ENCODE data around the gene TMEM266.

The TMEM266 gene

DNA sequence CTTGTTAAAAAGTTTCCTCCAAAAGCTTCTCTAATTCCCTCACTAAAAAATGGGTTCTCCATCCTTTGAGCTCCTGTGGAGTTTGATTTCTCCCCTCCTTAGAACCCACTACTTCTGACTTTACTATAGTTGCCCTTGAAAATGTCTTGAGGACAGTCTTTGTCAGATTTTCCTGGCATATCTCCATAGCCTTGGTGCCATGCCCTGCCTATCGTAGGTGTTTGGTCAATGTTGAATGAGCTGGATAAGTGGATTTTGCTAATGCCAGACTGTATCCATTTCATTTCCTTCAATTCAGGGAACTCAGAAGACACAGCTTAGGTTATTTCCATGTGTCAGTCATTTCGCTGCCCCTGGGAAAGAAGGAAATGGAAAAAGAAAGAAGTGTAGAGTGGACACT is 40.6 kb downstream of the TMEM266 start:
- no peak overlapping the region for H3K4me3 ChIP-seq (ENCODE audit: low read depth, low read length)
- H3K4me1 ChIP-seq = no peaks in the 10 kb centered on the region
- peaks cover 39% of the 10 kb centered on the region for H3K27me3 ChIP-seq
- TF ChIP-seq, protein P1, sequence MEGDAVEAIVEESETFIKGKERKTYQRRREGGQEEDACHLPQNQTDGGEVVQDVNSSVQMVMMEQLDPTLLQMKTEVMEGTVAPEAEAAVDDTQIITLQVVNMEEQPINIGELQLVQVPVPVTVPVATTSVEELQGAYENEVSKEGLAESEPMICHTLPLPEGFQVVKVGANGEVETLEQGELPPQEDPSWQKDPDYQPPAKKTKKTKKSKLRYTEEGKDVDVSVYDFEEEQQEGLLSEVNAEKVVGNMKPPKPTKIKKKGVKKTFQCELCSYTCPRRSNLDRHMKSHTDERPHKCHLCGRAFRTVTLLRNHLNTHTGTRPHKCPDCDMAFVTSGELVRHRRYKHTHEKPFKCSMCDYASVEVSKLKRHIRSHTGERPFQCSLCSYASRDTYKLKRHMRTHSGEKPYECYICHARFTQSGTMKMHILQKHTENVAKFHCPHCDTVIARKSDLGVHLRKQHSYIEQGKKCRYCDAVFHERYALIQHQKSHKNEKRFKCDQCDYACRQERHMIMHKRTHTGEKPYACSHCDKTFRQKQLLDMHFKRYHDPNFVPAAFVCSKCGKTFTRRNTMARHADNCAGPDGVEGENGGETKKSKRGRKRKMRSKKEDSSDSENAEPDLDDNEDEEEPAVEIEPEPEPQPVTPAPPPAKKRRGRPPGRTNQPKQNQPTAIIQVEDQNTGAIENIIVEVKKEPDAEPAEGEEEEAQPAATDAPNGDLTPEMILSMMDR (IDR thresholded peaks at IDR 0.05; ENCODE audit: low read depth, low read length) = no peak
- no peak for DNase-seq
- H3K36me3 ChIP-seq = no peaks in the 10 kb centered on the region
- H3K9me3 ChIP-seq = peaks cover 4% of the 10 kb centered on the region; the same call in 1 of the 2 replicates

DNA sequence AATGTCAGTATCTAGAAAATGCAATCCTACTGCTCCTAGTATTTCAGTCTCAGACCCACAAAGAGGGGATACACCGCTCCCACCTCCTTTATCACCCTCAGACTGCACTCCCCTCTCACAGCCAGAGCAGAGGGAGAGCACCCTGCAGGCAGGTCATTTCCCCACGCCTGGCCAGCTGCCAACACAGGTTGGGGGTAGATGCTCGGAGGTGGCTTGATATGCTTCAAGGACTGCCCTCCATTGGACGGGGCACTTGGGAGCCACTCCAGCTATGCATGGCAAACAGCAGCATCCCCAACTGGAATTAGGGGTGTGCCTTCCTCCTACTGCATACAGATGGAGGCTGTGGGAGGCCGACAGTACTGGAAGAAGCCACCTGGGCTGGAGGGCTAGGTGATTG is 41.9 kb downstream of the TMEM266 start:
- Histone ChIP-seq H3K4me1 (no peaks in the 10 kb centered on the region), H3K4me3 (ENCODE audit: low read depth, low read length) (no peak overlapping the region), H3K27me3 (peaks cover 32% of the 10 kb centered on the region), H3K9me3 (peaks cover 4% of the 10 kb centered on the region; the same call in 1 of the 2 replicates), H3K36me3 (no peaks in the 10 kb centered on the region)
- TF ChIP-seq, protein P1 (IDR thresholded peaks at IDR 0.05; ENCODE audit: low read depth, low read length) = no peak
- DNase-seq = no peak

DNA sequence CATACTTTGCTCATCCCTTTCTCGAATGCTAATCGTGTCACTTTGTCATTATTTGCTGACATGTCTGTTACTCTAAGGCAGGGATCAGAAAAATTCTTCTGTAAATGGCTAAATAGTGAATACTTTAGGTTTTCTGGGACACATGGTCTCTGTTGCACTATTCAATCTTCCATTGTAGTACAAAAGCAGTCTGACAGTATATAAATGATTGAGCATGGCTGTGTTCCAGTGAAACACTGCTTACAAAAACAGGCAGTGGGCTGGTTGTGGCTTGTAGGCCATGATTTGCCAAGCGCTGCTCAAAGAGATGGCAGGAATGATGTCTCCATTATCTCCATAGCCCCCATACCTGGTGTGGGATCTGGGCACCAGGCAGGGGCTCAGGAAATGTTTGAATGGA is 45.6 kb downstream of the TMEM266 start:
- no peaks in the 10 kb centered on the region for H3K9me3 ChIP-seq
- TF ChIP-seq, protein P1 (IDR thresholded peaks at IDR 0.05; ENCODE audit: low read depth, low read length) = no peak
- no peaks in the 10 kb centered on the region for H3K4me1 ChIP-seq

DNA sequence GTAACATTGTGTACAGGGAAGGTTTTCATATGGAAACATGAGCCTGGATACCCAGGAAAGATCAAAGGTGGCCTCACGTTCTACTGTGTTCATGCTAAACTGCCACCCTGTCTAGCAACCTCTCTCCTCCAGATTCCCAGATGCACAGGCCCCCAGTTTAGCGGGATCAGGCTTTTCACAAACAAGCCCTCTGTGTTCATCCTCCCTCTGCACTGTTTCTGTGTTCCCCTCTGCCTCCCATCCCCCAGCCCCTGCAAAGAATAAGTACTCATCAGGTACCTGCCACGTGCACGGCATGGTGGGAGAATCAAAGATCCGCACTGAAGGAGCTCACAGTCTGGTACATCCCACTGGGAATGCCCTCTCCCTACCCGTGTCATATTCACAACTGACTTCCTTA is 46.1 kb downstream of the TMEM266 start:
- Histone ChIP-seq H3K4me3 (ENCODE audit: low read depth, low read length) (no peak overlapping the region), H3K36me3 (no peaks in the 10 kb centered on the region), H3K4me1 (no peaks in the 10 kb centered on the region), H3K9me3 (no peaks in the 10 kb centered on the region), H3K27me3 (no peaks in the 10 kb centered on the region)
- TF ChIP-seq, protein P1 (IDR thresholded peaks at IDR 0.05; ENCODE audit: low read depth, low read length) = no peak
- DNase-seq = no peak

More for the DNA sequence above, 45.6 kb downstream of the TMEM266 start:
- DNase-seq = no peak
- Histone ChIP-seq H3K36me3 (no peaks in the 10 kb centered on the region), H3K27me3 (0 out of 2 replicates have a peak, but pooled peaks cover 2% of the 10 kb centered on the region), H3K4me3 (ENCODE audit: low read depth, low read length) (no peak overlapping the region)

DNA sequence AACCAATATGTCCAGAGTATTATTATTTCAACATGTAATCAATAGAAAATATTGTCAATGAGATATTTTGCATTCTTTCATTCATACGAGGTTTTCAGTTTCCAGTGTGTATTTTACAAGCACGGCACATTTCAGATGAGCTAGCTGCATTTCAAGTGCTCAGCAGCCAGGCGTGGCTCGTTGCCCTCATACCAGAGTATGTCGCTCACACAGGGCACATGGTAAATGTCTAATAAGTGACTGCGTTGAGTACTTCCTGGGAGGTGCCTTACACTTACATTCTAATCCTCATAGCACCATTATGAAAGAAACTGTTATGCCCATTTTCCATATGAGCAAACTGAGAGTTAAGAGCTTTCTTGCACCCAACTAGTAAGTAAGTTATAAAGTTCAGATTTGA is 47.4 kb downstream of the TMEM266 start:
- TF ChIP-seq, protein P1 (IDR thresholded peaks at IDR 0.05; ENCODE audit: low read depth, low read length) = no peak
- no peaks in the 10 kb centered on the region for H3K27me3 ChIP-seq
- no peak for DNase-seq

DNA sequence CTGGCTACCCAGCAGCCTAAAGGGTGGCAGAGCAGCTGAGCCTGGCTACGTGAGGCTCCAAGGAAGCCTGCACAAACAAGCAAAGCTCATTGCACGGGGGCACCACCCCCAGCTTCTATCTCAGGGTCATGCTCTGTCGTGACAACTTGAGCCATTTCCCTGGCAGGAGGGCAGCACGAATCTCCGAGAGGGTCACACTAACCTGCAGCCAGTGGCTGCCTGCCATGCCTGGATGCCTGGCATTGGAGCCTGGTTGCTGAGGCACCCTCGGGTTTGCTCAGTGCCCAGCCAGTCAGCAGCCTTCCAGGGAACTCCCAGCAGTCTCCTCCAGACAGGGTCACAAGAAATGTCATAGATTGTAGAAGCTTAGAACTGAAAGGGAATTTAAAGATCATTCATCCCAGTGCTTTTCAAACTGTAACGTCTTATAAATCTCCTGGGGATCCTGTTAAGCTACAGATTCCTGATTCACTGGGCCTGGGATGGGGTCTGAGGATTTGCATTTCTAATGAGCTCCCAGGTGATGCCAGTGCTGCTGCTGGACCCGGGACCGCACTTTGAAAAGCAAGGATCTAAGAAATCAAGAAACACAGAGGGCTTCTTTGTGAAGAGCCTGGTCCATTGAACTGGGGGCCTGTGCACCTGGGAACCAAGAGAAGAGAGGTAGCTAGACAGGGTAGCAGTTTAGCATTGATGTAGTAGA is 48.4 kb downstream of the TMEM266 start:
- H3K4me1 ChIP-seq = no peaks in the 10 kb centered on the region
- H3K9me3 ChIP-seq = no peaks in the 10 kb centered on the region
- H3K36me3 ChIP-seq = no peaks in the 10 kb centered on the region
- TF ChIP-seq, protein P1 (IDR thresholded peaks at IDR 0.05; ENCODE audit: low read depth, low read length) = no peak
- no peak overlapping the region for H3K4me3 ChIP-seq (ENCODE audit: low read depth, low read length)
- DNase-seq = no peak
- H3K27me3 ChIP-seq = no peaks in the 10 kb centered on the region

More for the DNA sequence above, 47.4 kb downstream of the TMEM266 start:
- no peaks in the 10 kb centered on the region for H3K36me3 ChIP-seq
- no peak overlapping the region for H3K4me3 ChIP-seq (ENCODE audit: low read depth, low read length)
- H3K4me1 ChIP-seq = no peaks in the 10 kb centered on the region
- no peaks in the 10 kb centered on the region for H3K9me3 ChIP-seq
